GM23248 (cell line): ENCODE data around the gene SLIT3. TPM values are rescaled to one million over a fixed set of nuclear protein-coding genes. Genes with fewer than 3 reads are reported as not detected.

Source experiments
- DNase-seq: peaks from one replicate; pipeline ENCODE4 v3.0.0-alpha.2; 2015
- H2AFZ ChIP-seq: fragments of 200-600 bp; sonication (generic); 2 replicates; pipeline ENCODE4 v1.6.1; 2016; ENCODE audit warnings: antibody characterized with exemption
- H3F3A ChIP-seq: fragments of 200-600 bp; sonication (generic); 2 replicates; pipeline ENCODE4 v1.6.1; 2016; ENCODE audit warnings: mild to moderate bottlenecking, antibody characterized with exemption, mixed run types; ENCODE audit not compliant: insufficient read depth
- H3K27ac ChIP-seq: fragments of 200-600 bp; sonication (generic); 2 replicates; pipeline ENCODE4 v1.5.1; 2016; ENCODE audit warnings: mild to moderate bottlenecking
- H3K27me3 ChIP-seq: fragments of 200-600 bp; sonication (generic); replicated peaks from 2 replicates; pipeline ENCODE4 v1.6.1; 2016; ENCODE audit warnings: mild to moderate bottlenecking; ENCODE audit not compliant: insufficient read depth
- H3K36me3 ChIP-seq: fragments of 200-600 bp; sonication (generic); 2 replicates; pipeline ENCODE4 v1.6.1; 2016; ENCODE audit warnings: low read depth, mild to moderate bottlenecking
- H3K4me1 ChIP-seq: fragments of 200-600 bp; sonication (generic); 2 replicates; pipeline ENCODE4 v1.6.1; 2016; ENCODE audit warnings: mild to moderate bottlenecking; ENCODE audit not compliant: insufficient read depth
- H3K4me2 ChIP-seq: fragments of 200-600 bp; sonication (generic); one replicate; pipeline ENCODE4 v1.6.1; 2016; ENCODE audit warnings: mild to moderate bottlenecking; ENCODE audit not compliant: unreplicated experiment
- H3K4me3 ChIP-seq: fragments of 200-600 bp; sonication (generic); 2 replicates; pipeline ENCODE4 v1.5.1; 2016; ENCODE audit warnings: mild to moderate bottlenecking
- H3K79me2 ChIP-seq: fragments of 200-600 bp; sonication (generic); 2 replicates; pipeline ENCODE4 v1.6.1; 2016; ENCODE audit warnings: mild to moderate bottlenecking; ENCODE audit not compliant: insufficient read depth
- H3K9ac ChIP-seq: fragments of 200-600 bp; sonication (generic); 2 replicates; pipeline ENCODE4 v1.6.1; 2016; ENCODE audit warnings: mild to moderate bottlenecking
- H3K9me2 ChIP-seq: fragments of 200-600 bp; sonication (generic); 2 replicates; pipeline ENCODE4 v1.6.1; 2016; ENCODE audit warnings: mixed run types, mild to moderate bottlenecking, moderate library complexity; ENCODE audit not compliant: insufficient read depth
- H3K9me3 ChIP-seq: fragments of 200-600 bp; sonication (generic); one replicate; pipeline ENCODE4 v1.6.1; 2017; ENCODE audit warnings: low read depth
- H4K20me1 ChIP-seq: fragments of 200-600 bp; sonication (generic); 2 replicates; pipeline ENCODE4 v1.6.0; 2016; ENCODE audit not compliant: insufficient read depth
- EZH2 ChIP-seq: fragments of 200-600 bp; sonication (generic); IDR thresholded peaks from 2 replicates; pipeline ENCODE4 v1.6.1; 2018; ENCODE audit warnings: antibody characterized with exemption, mild to moderate bottlenecking; ENCODE audit not compliant: insufficient read depth, poor library complexity, severe bottlenecking
- EZH2phosphoT487 ChIP-seq: fragments of 200-600 bp; sonication (generic); IDR thresholded peaks from 2 replicates; pipeline ENCODE4 v1.6.1; 2018; ENCODE audit warnings: antibody characterized with exemption, moderate library complexity, mild to moderate bottlenecking, low read depth; ENCODE audit not compliant: insufficient read depth
- WGBS, 2 experiments: methylation state at CpG; one replicate each; pipeline ENCODE4 v1.1.6; 2015 to 2017; ENCODE audit warnings: low lambda C conversion rate in 2 of 2, low coverage in 1 of 2; ENCODE audit errors: missing lambda C conversion rate in 2 of 2; 5-methylcytosine and 5-hydroxymethylcytosine counted together
- in situ Hi-C: fragments of 300-500 bp; cut with MboI; formaldehyde crosslinking; loops from 2 replicates; pipeline ENCODE4 v1.15.0; 2020
- polyA plus RNA-seq: library from polyadenylated mRNA; unstranded; fragments of >200 nt; fragmentation: Nextera tagmentation; extraction: Ambion mirVana; gene quantifications from 2 replicates; pipeline ENCODE4 v1.2.1, GENCODE V29; 2016
- total RNA-seq: library from RNA; depleted of rRNA; stranded (reverse); fragments of >200 nt; shearing (Covaris generic); gene quantifications from 2 replicates; pipeline ENCODE4 v1.2.3, GENCODE V29; 2014

The SLIT3 gene
- total and polyA plus RNA-seq, 2 experiments from 2014 or later = 61.9 to 100 TPM

DNA sequence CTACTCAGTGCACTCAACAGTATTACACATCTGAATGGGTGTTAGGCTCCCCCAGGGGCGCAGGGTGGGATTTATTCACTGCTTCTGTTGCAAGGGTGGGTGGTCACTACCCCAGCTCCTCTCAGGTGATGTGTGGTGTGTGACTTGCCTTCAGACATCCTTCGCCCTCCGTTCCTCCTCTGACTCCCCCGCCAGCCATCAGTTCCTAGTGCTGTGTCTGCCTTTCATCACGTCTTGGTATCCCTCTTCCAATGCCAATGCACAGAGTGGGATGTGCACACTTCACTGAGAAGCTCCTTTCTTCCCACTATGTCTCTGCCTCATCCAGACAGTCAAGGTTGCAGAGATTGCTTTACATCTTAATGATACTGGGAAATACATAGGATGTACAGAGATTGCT, 79.4 kb downstream of the SLIT3 start:
- H3K4me3 ChIP-seq = no peak overlapping the region
- no peak for DNase-seq
- H3K36me3 ChIP-seq = no peaks in the 10 kb centered on the region
- no peaks in the 10 kb centered on the region for H3K9me3 ChIP-seq
- WGBS, 2 experiments = 93 to 94% methylated on average over 5 of the region's 5 CpGs
- no peaks in the 10 kb centered on the region for H3F3A ChIP-seq
- H4K20me1 ChIP-seq = peaks cover 2% of the 10 kb centered on the region; the same call in 1 of the 2 replicates
- H3K4me1 ChIP-seq = peaks cover 10% of the 10 kb centered on the region
- in situ Hi-C loops = no loop called here
- no peaks in the 10 kb centered on the region for H3K9me2 ChIP-seq
- no peak overlapping the region for H3K9ac ChIP-seq
- H3K4me2 ChIP-seq = no peak overlapping the region
- H3K27ac ChIP-seq = no peak overlapping the region
- H2AFZ ChIP-seq = no peak overlapping the region
- TF ChIP-seq EZH2phosphoT487 (no peak), EZH2 (no peak)
- no peaks in the 10 kb centered on the region for H3K27me3 ChIP-seq
- H3K79me2 ChIP-seq = peaks cover 23% of the 10 kb centered on the region; the same call in 1 of the 2 replicates

GRCh38 chr5:169219961-169220360, 81.0 kb downstream of the SLIT3 start:
- no peaks in the 10 kb centered on the region for H3K36me3 ChIP-seq
- H3K9me3 ChIP-seq = no peaks in the 10 kb centered on the region
- H3K4me2 ChIP-seq = no peak overlapping the region
- 95 to 98% methylated on average over 6 of the region's 6 CpGs for WGBS, 2 experiments
- peaks cover 19% of the 10 kb centered on the region; the same call in 1 of the 2 replicates for H3K79me2 ChIP-seq
- TF ChIP-seq EZH2phosphoT487 (no peak), EZH2 (no peak)
- peaks cover 2% of the 10 kb centered on the region; the same call in 1 of the 2 replicates for H4K20me1 ChIP-seq
- H3K4me3 ChIP-seq = no peak overlapping the region
- no peaks in the 10 kb centered on the region for H3K9me2 ChIP-seq
- no peaks in the 10 kb centered on the region for H3K27me3 ChIP-seq
- H3F3A ChIP-seq = no peaks in the 10 kb centered on the region
- peaks cover 10% of the 10 kb centered on the region for H3K4me1 ChIP-seq
- in situ Hi-C loops = no loop called here
- H2AFZ ChIP-seq = no peak overlapping the region
- DNase-seq = no peak
- H3K9ac ChIP-seq = no peak overlapping the region
- H3K27ac ChIP-seq = no peak overlapping the region

GRCh38 chr5:169219351-169219750, 81.6 kb downstream of the SLIT3 start:
- H3K9me3 ChIP-seq = no peaks in the 10 kb centered on the region
- H3K9ac ChIP-seq = no peak overlapping the region
- H3F3A ChIP-seq = 0 out of 2 replicates have a peak, but pooled peaks cover under 1% of the 10 kb centered on the region
- no peaks in the 10 kb centered on the region for H3K36me3 ChIP-seq
- H3K27ac ChIP-seq = no peak overlapping the region
- H3K79me2 ChIP-seq = peaks cover 21% of the 10 kb centered on the region; the same call in 1 of the 2 replicates
- DNase-seq = no peak
- H3K4me2 ChIP-seq = no peak overlapping the region
- no peaks in the 10 kb centered on the region for H3K9me2 ChIP-seq
- H3K4me3 ChIP-seq = no peak overlapping the region
- no peaks in the 10 kb centered on the region for H3K27me3 ChIP-seq
- no peak overlapping the region for H2AFZ ChIP-seq
- WGBS, 2 experiments = 54 to 57% methylated on average over 5 of the region's 5 CpGs
- H3K4me1 ChIP-seq = peaks cover 10% of the 10 kb centered on the region
- in situ Hi-C loops = no loop called here
- TF ChIP-seq EZH2phosphoT487 (no peak), EZH2 (no peak)
- peaks cover 2% of the 10 kb centered on the region; the same call in 1 of the 2 replicates for H4K20me1 ChIP-seq

- H3F3A ChIP-seq = peaks cover 5% of the 10 kb centered on the region; the same call in 1 of the 2 replicates
- no peak overlapping the region for H3K27ac ChIP-seq
- H4K20me1 ChIP-seq = peaks cover 2% of the 10 kb centered on the region; the same call in 1 of the 2 replicates
- peaks cover 26% of the 10 kb centered on the region; the same call in 1 of the 2 replicates for H3K79me2 ChIP-seq
- H3K4me3 ChIP-seq = no peak overlapping the region
- TF ChIP-seq EZH2 = no peak
- no peak for TF ChIP-seq EZH2phosphoT487
- no peak for DNase-seq
- H3K9ac ChIP-seq = no peak overlapping the region
- H3K27me3 ChIP-seq = no peaks in the 10 kb centered on the region
- no peak overlapping the region for H2AFZ ChIP-seq
- H3K9me3 ChIP-seq = no peaks in the 10 kb centered on the region
- H3K4me2 ChIP-seq = no peak overlapping the region
- peaks cover 14% of the 10 kb centered on the region for H3K4me1 ChIP-seq
- WGBS, 2 experiments = 66 to 70% methylated on average over 4 of the region's 4 CpGs
- H3K9me2 ChIP-seq = no peaks in the 10 kb centered on the region
- in situ Hi-C loops = no loop called here
- H3K36me3 ChIP-seq = no peaks in the 10 kb centered on the region
Observed at GRCh38 chr5:169218861-169219260, 82.1 kb downstream of the SLIT3 start.

DNA sequence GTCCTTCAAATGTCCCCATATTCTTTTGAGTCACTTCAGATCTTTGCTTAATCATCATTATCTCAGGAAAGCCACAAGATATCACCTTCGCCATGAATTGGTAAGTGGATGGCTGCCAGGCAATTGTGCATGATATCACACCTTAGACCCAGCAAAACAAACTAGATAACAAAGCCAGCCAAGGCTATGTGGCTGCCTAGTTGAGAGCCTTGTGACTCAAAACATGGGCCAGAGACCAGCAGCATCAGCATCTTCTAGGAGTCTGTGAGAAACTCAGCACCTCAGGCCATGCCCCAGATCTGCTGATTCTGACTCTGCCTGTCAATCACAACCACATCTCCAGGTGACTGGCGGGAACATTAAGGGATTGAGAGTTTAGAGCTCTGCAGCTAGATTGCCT, 82.8 kb downstream of the SLIT3 start:
- peaks cover 14% of the 10 kb centered on the region for H3K4me1 ChIP-seq
- no peak for TF ChIP-seq EZH2phosphoT487
- TF ChIP-seq EZH2 = no peak
- DNase-seq = no peak
- H3F3A ChIP-seq = peaks cover 11% of the 10 kb centered on the region
- H3K27ac ChIP-seq = no peak overlapping the region
- H3K4me2 ChIP-seq = no peak overlapping the region
- H4K20me1 ChIP-seq = peaks cover 2% of the 10 kb centered on the region; the same call in 1 of the 2 replicates
- H3K9ac ChIP-seq = no peak overlapping the region
- H3K27me3 ChIP-seq = no peaks in the 10 kb centered on the region
- no peak overlapping the region for H3K4me3 ChIP-seq
- no peaks in the 10 kb centered on the region for H3K9me3 ChIP-seq
- 97 to 98% methylated on average over 2 of the region's 2 CpGs for WGBS, 2 experiments
- H3K36me3 ChIP-seq = no peaks in the 10 kb centered on the region
- no peaks in the 10 kb centered on the region for H3K9me2 ChIP-seq
- H2AFZ ChIP-seq = no peak overlapping the region
- peaks cover 26% of the 10 kb centered on the region; the same call in 1 of the 2 replicates for H3K79me2 ChIP-seq
- in situ Hi-C loops = no loop called here
